ENCODE results near the gene FHOD3.

GRCh38 chr18:36695806-36696205, 398.3 kb downstream of the FHOD3 start:
- TF ChIP-seq CTCF (conservative IDR thresholded peaks at IDR 0.05; ENCODE audit: low read depth, low read length) (no peak), EZH2 (IDR thresholded peaks at IDR 0.05; ENCODE audit: borderline replicate concordance, low read depth, low read length, poor library complexity, severe bottlenecking) (no peak)

Data from A673 (cell line).